Spleen (tissue), 7 donors: ENCODE measurements around the gene SYCE1L.

Experiments used
- CTCF ChIP-seq, 11 experiments: fragments of 200-600 bp in 7 of 11; fragments of 450-650 bp in 4 of 11; sonication (generic) in 4 of 11; IDR thresholded peaks in 8 of 11; conservative IDR thresholded peaks in 3 of 11; 1 replicate in 7 of 11; 2 replicates in 4 of 11; pipeline versions ENCODE4 v1.4.0 to v1.8.0; 2016 to 2021; ENCODE audit warnings: antibody characterized with exemption in 11 of 11, inconsistent platforms in 4 of 11, mild to moderate bottlenecking in 1 of 11
- POLR2A ChIP-seq, 3 donors: fragments of 450-650 bp; IDR thresholded peaks; one replicate each; pipeline ENCODE4 v1.5.1; 2017; ENCODE audit warnings: antibody characterized with exemption in 3 of 3, mild to moderate bottlenecking in 1 of 3
- donor health status: DM: no; HTN: no; CAD: no; lungs with moderate emphysema.
- donor health status: DM: no; HTN: no; CAD: no.
- donor health status: DM: no; HTN: no; CAD: no.

- TF ChIP-seq CTCF (IDR thresholded peaks at IDR 0.05 in 8 of 11, conservative IDR thresholded peaks at IDR 0.05 in 3 of 11) (no peak), POLR2A (IDR thresholded peaks at IDR 0.05) (no peak)
Measured at GRCh38 chr16:77214411-77215138, 15.4 kb downstream of the SYCE1L start.
